Loucy (cell line): Measurements from ENCODE around the gene RAPSN.
A peak's percentile ranks its signal among the peaks of the same experiment; 100 is the strongest.

Experiments used
- H2AFZ ChIP-seq: fragments of 200-600 bp; sonication (generic); 2 replicates; pipeline ENCODE4 v1.6.0; 2016; ENCODE audit warnings: antibody characterized with exemption, mild to moderate bottlenecking, low read length, moderate library complexity
- H3F3A ChIP-seq: fragments of 200-600 bp; 2 replicates; pipeline ENCODE4 v1.6.0; 2016; ENCODE audit warnings: antibody characterized with exemption, low read depth, mild to moderate bottlenecking
- H3K27me3 ChIP-seq: fragments of 200-600 bp; sonication (generic); 2 replicates; pipeline ENCODE4 v1.6.1; 2014; ENCODE audit warnings: low read length, mild to moderate bottlenecking; ENCODE audit not compliant: insufficient read depth, poor library complexity, severe bottlenecking
- H3K36me3 ChIP-seq: fragments of 200-600 bp; sonication (generic); 2 replicates; pipeline ENCODE4 v1.6.1; 2016; ENCODE audit warnings: low read length; ENCODE audit not compliant: insufficient read depth
- H3K4me1 ChIP-seq: fragments of 200-600 bp; sonication (generic); 2 replicates; pipeline ENCODE4 v1.5.1; 2014; ENCODE audit warnings: low read length, mild to moderate bottlenecking; ENCODE audit not compliant: insufficient read depth, poor library complexity, severe bottlenecking
- H3K4me2 ChIP-seq: fragments of 200-600 bp; sonication (generic); 2 replicates; pipeline ENCODE4 v1.6.0; 2014; ENCODE audit warnings: antibody characterized with exemption, low read length, low read depth, mild to moderate bottlenecking; ENCODE audit not compliant: poor library complexity, severe bottlenecking
- H3K4me3 ChIP-seq: fragments of 200-600 bp; sonication (generic); 2 replicates; pipeline ENCODE4 v1.5.1; 2014; ENCODE audit warnings: low read length, mild to moderate bottlenecking, mixed read lengths; ENCODE audit not compliant: poor library complexity, severe bottlenecking
- H3K79me2 ChIP-seq: fragments of 200-600 bp; sonication (generic); 2 replicates; pipeline ENCODE4 v1.6.1; 2014; ENCODE audit warnings: low read length; ENCODE audit not compliant: insufficient read depth
- H3K9ac ChIP-seq: fragments of 200-600 bp; sonication (generic); 2 replicates; pipeline ENCODE4 v1.6.0; 2014; ENCODE audit warnings: mild to moderate bottlenecking, low read depth, low read length, moderate library complexity; ENCODE audit not compliant: poor library complexity, severe bottlenecking
- H3K9me2 ChIP-seq: fragments of 200-600 bp; sonication (generic); replicated peaks from 2 replicates; pipeline ENCODE4 v1.6.1; 2016; ENCODE audit warnings: low read depth, low read length, mixed read lengths
- H3K9me3 ChIP-seq: fragments of 200-600 bp; sonication (generic); 2 replicates; pipeline ENCODE4 v1.6.1; 2014; ENCODE audit warnings: mild to moderate bottlenecking, antibody characterized with exemption, low read length, low read depth; ENCODE audit not compliant: insufficient read depth
- H4K20me1 ChIP-seq: fragments of 200-600 bp; sonication (generic); 2 replicates; pipeline ENCODE4 v1.6.0; 2014; ENCODE audit warnings: antibody characterized with exemption, low read length, mild to moderate bottlenecking; ENCODE audit not compliant: insufficient read depth, poor library complexity, severe bottlenecking
- CTCF ChIP-seq: fragments of 200-600 bp; sonication (generic); conservative IDR thresholded peaks from 2 replicates; pipeline ENCODE4 v1.5.1; 2014; ENCODE audit warnings: mild to moderate bottlenecking, antibody characterized with exemption, low read length
- EZH2phosphoT487 ChIP-seq: fragments of 200-600 bp; IDR thresholded peaks from 2 replicates; pipeline ENCODE4 v1.6.1; 2018; ENCODE audit warnings: antibody characterized with exemption, mild to moderate bottlenecking, moderate library complexity, borderline replicate concordance

RAPSN gene

DNA sequence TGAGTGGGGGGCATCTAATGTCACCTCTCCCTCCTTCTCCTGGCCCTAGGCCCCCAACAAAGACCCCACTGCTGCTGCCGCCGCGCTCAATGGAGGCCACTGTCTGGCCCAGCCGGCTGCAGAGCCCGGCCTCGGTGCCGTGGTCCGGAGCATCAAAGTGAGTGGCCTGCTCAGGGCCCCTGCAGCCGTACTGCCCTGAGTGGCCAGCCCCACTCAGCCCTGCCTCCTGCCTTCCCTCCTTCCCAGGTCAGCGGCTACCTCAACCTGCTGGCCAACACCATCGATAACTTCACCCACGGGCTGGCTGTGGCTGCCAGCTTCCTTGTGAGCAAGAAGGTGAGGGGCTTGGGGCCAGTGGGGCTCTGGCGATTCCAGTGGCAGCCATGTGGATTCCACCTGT is 35.6 kb downstream of the RAPSN start:
- peaks cover 8% of the 10 kb centered on the region; the same call in 1 of the 2 replicates for H3K79me2 ChIP-seq
- H2AFZ ChIP-seq = no peak overlapping the region
- H3K9me3 ChIP-seq = no peaks in the 10 kb centered on the region
- H3K27me3 ChIP-seq = no peaks in the 10 kb centered on the region
- peaks cover 9% of the 10 kb centered on the region for H3K4me1 ChIP-seq
- no peak overlapping the region for H3K9ac ChIP-seq
- no peaks in the 10 kb centered on the region for H3K9me2 ChIP-seq
- no peak overlapping the region for H3K4me2 ChIP-seq
- no peaks in the 10 kb centered on the region for H4K20me1 ChIP-seq
- no peak overlapping the region for H3K4me3 ChIP-seq
- TF ChIP-seq EZH2phosphoT487 = no peak
- no peak for TF ChIP-seq CTCF
- H3K36me3 ChIP-seq = peaks cover 10% of the 10 kb centered on the region; the same call in 1 of the 2 replicates
- no peaks in the 10 kb centered on the region for H3F3A ChIP-seq

- no peaks in the 10 kb centered on the region for H3F3A ChIP-seq
- no peak overlapping the region for H2AFZ ChIP-seq
- H3K79me2 ChIP-seq = peaks cover 10% of the 10 kb centered on the region; the same call in 1 of the 2 replicates
- H3K4me2 ChIP-seq = no peak overlapping the region
- H4K20me1 ChIP-seq = no peaks in the 10 kb centered on the region
- TF ChIP-seq CTCF = peak; percentile 88
- TF ChIP-seq EZH2phosphoT487 = no peak
- peaks cover 16% of the 10 kb centered on the region for H3K4me1 ChIP-seq
- no peaks in the 10 kb centered on the region for H3K36me3 ChIP-seq
- H3K9me3 ChIP-seq = no peaks in the 10 kb centered on the region
- H3K27me3 ChIP-seq = no peaks in the 10 kb centered on the region
- H3K9ac ChIP-seq = no peak overlapping the region
- H3K9me2 ChIP-seq = no peaks in the 10 kb centered on the region
- H3K4me3 ChIP-seq = no peak overlapping the region
Observed at GRCh38 chr11:47411884-47412746, 36.8 kb downstream of the RAPSN start.

DNA sequence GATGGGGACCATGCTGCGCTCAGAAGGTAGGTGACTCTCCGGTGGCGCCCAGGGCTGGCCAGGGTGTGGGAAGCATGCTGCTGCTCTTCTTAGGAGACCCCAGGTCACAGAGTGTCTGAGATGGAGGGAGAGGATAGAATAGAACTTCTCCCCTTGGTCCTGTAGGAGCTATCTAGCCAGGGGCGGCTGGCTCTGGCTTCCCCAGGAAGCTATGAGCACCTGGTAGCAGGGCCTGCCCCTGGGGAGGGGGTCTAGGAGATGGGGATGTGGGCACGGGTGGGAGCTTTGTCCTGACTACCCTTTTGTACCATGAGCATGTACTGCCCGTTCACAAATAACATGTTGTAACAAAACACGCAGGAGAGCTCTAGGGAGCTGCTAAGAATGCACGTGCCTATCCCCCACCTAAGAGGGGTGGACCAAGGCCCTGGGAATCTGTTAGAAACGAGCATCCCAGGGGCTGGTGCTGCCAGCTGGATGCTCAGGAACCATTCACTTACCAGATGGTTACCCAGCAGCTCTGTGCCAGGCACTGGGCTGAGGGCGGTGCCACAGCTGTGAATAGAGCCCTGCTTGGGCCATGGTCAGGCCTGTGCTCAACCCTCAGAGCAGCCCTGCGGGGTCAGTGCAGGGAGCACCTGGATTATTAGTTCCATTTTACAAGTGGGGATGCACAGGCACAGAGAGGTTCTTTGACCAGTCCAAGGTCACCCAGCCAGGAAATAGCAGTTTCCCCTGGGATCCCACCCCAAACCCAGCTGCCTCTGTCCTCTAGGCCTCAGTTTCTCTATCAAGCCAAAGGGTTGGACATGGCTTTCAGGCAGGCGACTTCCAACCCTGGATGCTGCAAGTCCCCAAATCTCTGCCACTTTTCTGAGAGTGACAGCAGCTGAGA is 38.3 kb downstream of the RAPSN start:
- peak overlapping the region; percentile 93 for H3K4me2 ChIP-seq
- TF ChIP-seq CTCF = no peak
- no peak for TF ChIP-seq EZH2phosphoT487

More for the DNA sequence above, 38.3 kb downstream of the RAPSN start:
- Histone ChIP-seq H3K36me3 (no peaks in the 10 kb centered on the region), H3F3A (no peaks in the 10 kb centered on the region), H3K9me3 (no peaks in the 10 kb centered on the region), H3K4me1 (peaks cover 20% of the 10 kb centered on the region), H3K4me3 (no peak overlapping the region), H4K20me1 (no peaks in the 10 kb centered on the region), H3K79me2 (peaks cover 14% of the 10 kb centered on the region; the same call in 1 of the 2 replicates), H3K9me2 (no peaks in the 10 kb centered on the region), H3K9ac (peak overlapping the region; percentile 79), H2AFZ (no peak overlapping the region), H3K27me3 (no peaks in the 10 kb centered on the region)
